Bronchial epithelial cell (primary cell): ENCODE measurements around the gene SLC44A5. TPM values are rescaled to one million over a fixed set of nuclear protein-coding genes. Genes with fewer than 3 reads are reported as not detected.

ENCODE experiments used
- DNase-seq: peaks from one replicate; pipeline ENCODE4 v3.0.0-alpha.2; 2010; ENCODE audit warnings: low read depth
- FAIRE-seq: peaks from 2 replicates; lab custom pipeline; 2011; peaks lifted over from hg19 to GRCh38; lab: Jason Lieb, UNC
- H3K27me3 ChIP-seq: 2 replicates; pipeline ENCODE4 v1.5.1; 2011; ENCODE audit warnings: low read length; ENCODE audit not compliant: control insufficient read depth, insufficient read depth
- H3K36me3 ChIP-seq: 2 replicates; pipeline ENCODE4 v1.5.1; 2011; ENCODE audit warnings: low read length; ENCODE audit not compliant: control insufficient read depth, insufficient read depth
- H3K4me3 ChIP-seq: 2 replicates; pipeline ENCODE4 v1.5.1; 2011; ENCODE audit warnings: mild to moderate bottlenecking, low read depth, low read length, control low read depth
- CTCF ChIP-seq: IDR thresholded peaks from 2 replicates; pipeline ENCODE4 v1.5.1; 2011; ENCODE audit warnings: mild to moderate bottlenecking, moderate library complexity, low read length, control low read depth, inconsistent platforms; ENCODE audit not compliant: insufficient read depth, severe bottlenecking
- total RNA-seq: library from RNA; depleted of rRNA; stranded (reverse); fragments of >200 nt; gene quantifications from 2 replicates; pipeline ENCODE4 v1.2.1, GENCODE V29; 2014

Gene SLC44A5
- total RNA-seq, 1 donor from 2014 or later = under 0.01 TPM

- H3K36me3 ChIP-seq = no peaks in the 10 kb centered on the region
- TF ChIP-seq CTCF = no peak
- no peaks in the 10 kb centered on the region for H3K27me3 ChIP-seq
- DNase-seq (no peak), FAIRE-seq (no peak)
- no peak overlapping the region for H3K4me3 ChIP-seq
Observed at GRCh38 chr1:75317976-75318375, 292.9 kb downstream of the SLC44A5 start.

GRCh38 chr1:75316230-75316629, 294.7 kb downstream of the SLC44A5 start:
- no peak overlapping the region for H3K4me3 ChIP-seq
- no peak for DNase-seq
- no peaks in the 10 kb centered on the region for H3K27me3 ChIP-seq
- H3K36me3 ChIP-seq = no peaks in the 10 kb centered on the region
- TF ChIP-seq CTCF = no peak
- no peak for FAIRE-seq

GRCh38 chr1:75312620-75313019, 298.3 kb downstream of the SLC44A5 start:
- no peaks in the 10 kb centered on the region for H3K36me3 ChIP-seq
- TF ChIP-seq CTCF = no peak
- no peaks in the 10 kb centered on the region for H3K27me3 ChIP-seq
- no peak overlapping the region for H3K4me3 ChIP-seq
- FAIRE-seq (no peak), DNase-seq (no peak)

GRCh38 chr1:75310067-75310466, 300.8 kb downstream of the SLC44A5 start:
- FAIRE-seq (no peak), DNase-seq (no peak)
- H3K27me3 ChIP-seq = no peaks in the 10 kb centered on the region

GRCh38 chr1:75308365-75308764, 302.5 kb downstream of the SLC44A5 start:
- DNase-seq (no peak), FAIRE-seq (no peak)
- no peak for TF ChIP-seq CTCF
- Histone ChIP-seq H3K36me3 (no peaks in the 10 kb centered on the region), H3K4me3 (no peak overlapping the region), H3K27me3 (no peaks in the 10 kb centered on the region)

More at GRCh38 chr1:75310067-75310466, 300.8 kb downstream of the SLC44A5 start:
- Histone ChIP-seq H3K4me3 (no peak overlapping the region), H3K36me3 (no peaks in the 10 kb centered on the region)
- no peak for TF ChIP-seq CTCF

- no peaks in the 10 kb centered on the region for H3K27me3 ChIP-seq
- no peak overlapping the region for H3K4me3 ChIP-seq
- no peaks in the 10 kb centered on the region for H3K36me3 ChIP-seq
- DNase-seq (no peak), FAIRE-seq (no peak)
- TF ChIP-seq CTCF = no peak
Observed at GRCh38 chr1:75305061-75305460, 305.9 kb downstream of the SLC44A5 start.
